NCI-H446 treated with DMSO at 0.1 percent for 48 hours (cell line): ENCODE measurements around the gene VCPKMT.

Experiments
- DNase-seq: peaks from one replicate; lab custom pipeline; 2025; lab: John Stamatoyannopoulos, UW

The VCPKMT gene

GRCh38 chr14:50065583-50065982 is 50.8 kb downstream of the VCPKMT start:
- no peak for DNase-seq

GRCh38 chr14:50064993-50065392 is 51.4 kb downstream of the VCPKMT start:
- DNase-seq = no peak

GRCh38 chr14:50063876-50064420 is 52.4 kb downstream of the VCPKMT start:
- DNase-seq = no peak

GRCh38 chr14:50062438-50063085 is 53.8 kb downstream of the VCPKMT start:
- DNase-seq = no peak

- DNase-seq = no peak
Measured at GRCh38 chr14:50061664-50062437, 54.5 kb downstream of the VCPKMT start.

- DNase-seq = no peak
Measured at GRCh38 chr14:50060871-50061663, 55.3 kb downstream of the VCPKMT start.

GRCh38 chr14:50059763-50060616 is 56.4 kb downstream of the VCPKMT start:
- no peak for DNase-seq
